ENCODE data around the gene GRAP. TPM values are rescaled to one million over a fixed set of nuclear protein-coding genes. Genes with fewer than 3 reads are reported as not detected.
"Not testable (repeated sequence)": the region's sequence is repeated elsewhere in the genome, so short reads cannot be mapped to it uniquely, and the experiment has no call there.

GRAP gene
- total RNA-seq, 1 donor from 2014 or later: 1.8 TPM

GRCh38 chr17:19031729-19032128, 15.0 kb downstream of the GRAP start:
- intact Hi-C loops (cut with DNase I); H3K4me1 ChIP-seq; H3K9me3 ChIP-seq; H3K27ac ChIP-seq; H3K27me3 ChIP-seq; H3K36me3 ChIP-seq: not testable (repeated sequence)
- H3K4me3 ChIP-seq: peak overlapping the region in 1 of 2 donors; percentile 35
- TF ChIP-seq CTCF (IDR thresholded peaks at IDR 0.05): peak in 2 of 3 experiments; percentile 38 to 49
- peak in 1 of 2 donors; percentile 77 for DNase-seq (ENCODE audit: low spot score in 2 of 2)

- H3K27me3 ChIP-seq; intact Hi-C loops (cut with DNase I); H3K4me1 ChIP-seq; H3K27ac ChIP-seq; H3K9me3 ChIP-seq; H3K4me3 ChIP-seq; DNase-seq (ENCODE audit: low spot score in 2 of 2); H3K36me3 ChIP-seq: not testable (repeated sequence)
Observed at GRCh38 chr17:19030771-19031449, 15.8 kb downstream of the GRAP start.

DNA sequence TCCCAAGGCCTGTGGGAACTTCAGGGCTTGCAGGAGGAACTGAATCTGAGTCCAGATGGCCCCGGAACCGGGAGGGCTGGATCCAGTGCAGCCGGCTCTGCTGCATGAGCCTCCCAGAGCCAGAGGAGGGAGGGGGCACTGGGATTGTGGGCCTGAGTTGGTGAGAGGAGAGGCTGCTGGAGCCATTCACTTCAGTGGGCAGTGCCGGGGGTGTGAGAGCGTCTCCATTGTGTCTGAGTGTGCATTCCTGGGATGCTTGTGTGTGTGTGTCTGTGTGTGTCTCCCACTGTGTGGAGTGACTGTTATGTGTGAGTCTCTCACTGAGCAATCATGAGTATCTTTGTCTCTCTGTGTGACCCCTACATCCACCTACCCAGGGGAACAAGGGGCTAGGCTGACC, 17.0 kb downstream of the GRAP start:
- intact Hi-C loops (cut with DNase I); H3K27ac ChIP-seq; H3K9me3 ChIP-seq; H3K27me3 ChIP-seq; H3K4me1 ChIP-seq; DNase-seq (ENCODE audit: low spot score in 2 of 2); H3K4me3 ChIP-seq; H3K36me3 ChIP-seq: not testable (repeated sequence)

GRCh38 chr17:19028671-19029070, 18.1 kb downstream of the GRAP start:
- intact Hi-C loops (cut with DNase I); H3K27ac ChIP-seq; H3K36me3 ChIP-seq; H3K27me3 ChIP-seq; H3K4me3 ChIP-seq; H3K4me1 ChIP-seq; DNase-seq (ENCODE audit: low spot score in 2 of 2); H3K9me3 ChIP-seq: not testable (repeated sequence)

GRCh38 chr17:19024101-19025078, 22.4 kb downstream of the GRAP start:
- intact Hi-C loops (cut with DNase I): no loop called here

DNA sequence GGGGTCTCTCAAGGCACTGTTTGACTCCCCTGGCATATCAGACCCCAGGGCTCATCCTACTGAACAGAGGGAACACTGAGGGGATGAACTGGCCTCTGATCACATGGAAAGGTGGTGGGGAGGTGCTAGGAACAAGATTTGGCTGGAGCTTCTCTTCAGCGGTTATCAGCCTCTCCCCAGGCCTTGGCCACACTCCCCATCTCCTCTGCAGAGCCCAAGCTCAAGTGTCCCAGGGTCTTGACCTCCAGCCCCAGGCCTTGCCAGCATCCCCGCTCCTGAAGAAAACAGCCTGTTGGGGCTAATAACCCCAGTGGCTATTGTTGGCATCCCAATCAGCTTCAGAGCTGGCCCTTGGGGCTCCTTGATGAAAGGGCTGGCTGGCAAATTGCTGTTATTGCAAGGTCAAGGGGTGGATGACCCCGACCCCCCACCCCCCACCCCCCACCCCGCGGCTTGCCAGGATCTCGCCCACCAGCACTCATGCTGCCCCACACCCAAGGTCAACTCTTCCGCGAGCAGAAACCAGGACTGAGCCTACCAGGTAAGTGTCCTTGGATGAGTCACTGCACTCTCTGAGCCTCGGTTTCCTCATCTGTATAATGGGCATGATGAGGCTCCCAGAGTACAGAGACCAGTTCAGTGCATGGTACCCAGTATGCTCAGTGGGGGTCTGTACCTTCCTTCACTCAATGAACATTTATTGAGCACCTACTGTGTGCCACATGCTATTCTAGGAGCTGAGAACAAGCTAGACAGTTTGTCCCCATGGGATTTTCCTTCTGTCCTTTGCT, 23.4 kb downstream of the GRAP start:
- Histone ChIP-seq H3K27ac (no peak overlapping the region), H3K4me3 (no peak overlapping the region), H3K9me3 (no peaks in the 10 kb centered on the region), H3K27me3 (no peaks in the 10 kb centered on the region), H3K36me3 (no peaks in the 10 kb centered on the region), H3K4me1 (no peaks in the 10 kb centered on the region)
- DNase-seq (ENCODE audit: low spot score in 2 of 2): no peak
- intact Hi-C loops (cut with DNase I): no loop called here
- no peak for TF ChIP-seq CTCF (IDR thresholded peaks at IDR 0.05)

More at GRCh38 chr17:19024101-19025078, 22.4 kb downstream of the GRAP start:
- Histone ChIP-seq H3K4me1 (no peaks in the 10 kb centered on the region), H3K4me3 (no peak overlapping the region), H3K27ac (no peak overlapping the region), H3K27me3 (no peaks in the 10 kb centered on the region), H3K9me3 (no peaks in the 10 kb centered on the region), H3K36me3 (no peaks in the 10 kb centered on the region)
- no peak for TF ChIP-seq CTCF (IDR thresholded peaks at IDR 0.05)
- DNase-seq (ENCODE audit: low spot score in 2 of 2): no peak

Data from ascending aorta (tissue), 2 donors.